Measurements from ENCODE around the gene COL8A1. TPM values are rescaled to one million over a fixed set of nuclear protein-coding genes. Genes with fewer than 3 reads are reported as not detected.
"Not testable (repeated sequence)": the region's sequence is repeated elsewhere in the genome, so short reads cannot be mapped to it uniquely, and the experiment has no call there.

COL8A1 gene
- 3.7 TPM for total RNA-seq

- DNase-seq (ENCODE audit: low spot score), result peak; percentile 13
Observed at GRCh38 chr3:99638167-99638948, at the start of gene COL8A1. TSS of gene COL8A1 (plus strand) at chr3:99638594. CDS start at chr3:99790683, 152,089 bp downstream.

DNA sequence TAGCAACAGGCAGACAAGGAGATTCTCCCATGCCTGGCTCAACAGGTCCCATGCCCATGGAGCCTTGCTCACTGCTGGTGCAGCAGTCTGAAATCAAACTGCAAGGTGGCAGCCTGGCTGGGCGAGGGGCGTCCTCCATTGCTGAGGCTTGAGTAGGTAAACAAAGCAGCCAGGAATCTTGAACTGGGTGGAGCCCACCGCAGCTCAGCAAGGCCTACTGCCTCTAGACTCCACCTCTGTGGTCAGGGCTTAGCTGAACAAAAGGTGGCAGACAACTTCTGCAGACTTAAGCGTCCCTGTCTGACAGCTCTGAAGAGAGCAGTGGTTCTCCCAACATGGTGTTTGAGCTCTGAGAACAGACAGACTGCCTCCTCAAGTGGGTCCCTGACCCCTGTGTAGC, 49.2 kb upstream of the COL8A1 start:
- DNase-seq (ENCODE audit: low spot score), result not testable (repeated sequence)

GRCh38 chr3:99599894-99600293, 38.5 kb upstream of the COL8A1 start:
- DNase-seq (ENCODE audit: low spot score), result no peak

- no peak for DNase-seq (ENCODE audit: low spot score)
Observed at GRCh38 chr3:99601515-99601914, 36.9 kb upstream of the COL8A1 start.

- no peak for DNase-seq (ENCODE audit: low spot score)
Observed at GRCh38 chr3:99602183-99602582, 36.2 kb upstream of the COL8A1 start.

GRCh38 chr3:99607151-99607550, 31.2 kb upstream of the COL8A1 start:
- DNase-seq (ENCODE audit: low spot score), result no peak

DNA sequence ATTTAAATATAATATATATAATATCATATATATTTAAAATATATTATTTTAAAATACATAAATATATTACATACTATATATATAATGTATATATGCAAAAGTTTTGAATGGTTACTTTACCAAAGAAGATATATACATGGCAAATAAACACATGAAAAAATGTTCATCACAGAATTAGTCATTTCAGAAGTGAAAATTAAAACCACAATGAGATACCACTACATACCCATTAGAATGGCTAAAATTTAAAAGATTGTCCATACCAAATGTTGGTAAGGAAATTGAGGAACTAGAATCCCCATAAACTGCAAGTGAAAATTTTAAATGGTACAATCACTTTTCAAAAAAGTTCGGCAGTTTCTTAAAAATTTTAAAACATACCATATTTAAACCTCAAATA, 23.6 kb upstream of the COL8A1 start:
- DNase-seq (ENCODE audit: low spot score), result no peak

GRCh38 chr3:99620077-99620767, 18.2 kb upstream of the COL8A1 start:
- no peak for DNase-seq (ENCODE audit: low spot score)

GRCh38 chr3:99620976-99621375, 17.4 kb upstream of the COL8A1 start:
- DNase-seq (ENCODE audit: low spot score), result no peak

GRCh38 chr3:99624496-99625236, 13.7 kb upstream of the COL8A1 start:
- no peak for DNase-seq (ENCODE audit: low spot score)

- no peak for DNase-seq (ENCODE audit: low spot score)
Observed at GRCh38 chr3:99625237-99625622, 13.2 kb upstream of the COL8A1 start.

DNA sequence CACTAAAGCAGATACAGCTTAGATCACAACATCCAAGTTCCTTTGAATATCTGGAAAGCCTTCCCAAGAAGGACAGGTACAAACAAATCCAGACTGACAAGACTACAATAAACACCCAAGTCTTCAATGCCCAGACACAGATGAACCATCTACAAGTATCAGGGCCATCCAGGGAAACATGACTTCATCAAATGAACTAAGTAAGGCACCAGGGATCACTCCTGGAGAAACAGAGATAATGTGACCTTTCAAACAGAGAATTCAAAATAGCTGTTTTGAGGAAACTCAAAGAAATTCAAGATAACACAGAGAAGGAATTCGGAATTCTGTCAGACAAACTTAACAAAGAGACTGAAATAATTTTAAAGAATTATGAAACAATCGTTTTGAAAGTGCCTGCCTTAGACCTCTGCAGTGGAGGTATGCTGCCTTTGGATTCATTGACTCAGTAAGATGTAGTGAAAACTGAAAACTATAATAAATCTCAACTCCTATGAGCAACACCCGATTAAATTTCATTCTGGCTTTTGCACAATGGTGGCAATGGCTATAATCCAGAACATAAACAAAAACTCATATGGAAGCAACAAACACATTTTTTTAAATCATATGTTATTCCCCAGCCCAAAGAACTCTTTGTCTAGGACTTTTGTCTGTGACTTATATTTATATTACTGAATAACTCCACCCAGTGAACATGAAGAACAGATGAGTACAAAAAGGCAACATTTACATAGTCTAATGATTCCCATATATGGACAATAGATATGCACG, 12.6 kb upstream of the COL8A1 start:
- no peak for DNase-seq (ENCODE audit: low spot score)

DNA sequence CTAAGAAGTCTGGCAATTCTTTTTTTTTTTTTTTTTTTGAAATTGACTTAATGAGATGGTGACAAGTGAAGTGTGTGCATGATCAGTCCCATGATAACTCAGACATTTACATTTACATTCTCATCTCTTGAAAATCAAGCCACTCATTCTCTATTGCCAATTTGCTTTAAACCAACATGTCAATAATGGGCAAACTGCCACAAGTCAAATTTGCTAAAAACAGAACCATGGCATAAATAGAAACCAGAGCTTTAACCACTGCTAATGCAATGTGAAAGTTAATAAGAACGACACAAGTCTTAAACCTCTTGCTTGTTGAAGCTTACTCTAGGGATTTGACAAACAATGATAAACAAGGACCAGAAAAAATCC, 12.0 kb upstream of the COL8A1 start:
- DNase-seq (ENCODE audit: low spot score), result no peak

GRCh38 chr3:99627062-99627826, 11.2 kb upstream of the COL8A1 start:
- no peak for DNase-seq (ENCODE audit: low spot score)

DNA sequence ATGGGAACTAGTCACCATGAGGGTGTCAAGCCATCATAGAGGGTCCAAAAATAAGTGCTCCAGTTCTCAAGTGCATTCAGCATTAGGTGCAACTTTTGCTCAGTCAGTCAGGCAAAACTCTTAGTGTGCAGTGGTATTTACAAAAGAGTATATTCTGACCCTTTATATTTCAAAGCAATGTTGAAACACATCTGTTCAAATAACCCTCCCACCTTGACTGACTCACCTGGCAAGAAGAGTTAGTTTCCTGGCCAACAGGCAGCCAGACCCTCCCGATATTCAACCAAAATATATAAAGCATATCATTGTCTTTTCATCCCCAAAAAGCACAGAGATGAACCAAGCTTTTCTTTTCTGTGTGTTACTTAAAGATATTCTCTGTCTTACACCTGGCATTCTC, 7.6 kb upstream of the COL8A1 start:
- no peak for DNase-seq (ENCODE audit: low spot score)

GRCh38 chr3:99633887-99634558, 4.4 kb upstream of the COL8A1 start:
- DNase-seq (ENCODE audit: low spot score), result no peak

DNA sequence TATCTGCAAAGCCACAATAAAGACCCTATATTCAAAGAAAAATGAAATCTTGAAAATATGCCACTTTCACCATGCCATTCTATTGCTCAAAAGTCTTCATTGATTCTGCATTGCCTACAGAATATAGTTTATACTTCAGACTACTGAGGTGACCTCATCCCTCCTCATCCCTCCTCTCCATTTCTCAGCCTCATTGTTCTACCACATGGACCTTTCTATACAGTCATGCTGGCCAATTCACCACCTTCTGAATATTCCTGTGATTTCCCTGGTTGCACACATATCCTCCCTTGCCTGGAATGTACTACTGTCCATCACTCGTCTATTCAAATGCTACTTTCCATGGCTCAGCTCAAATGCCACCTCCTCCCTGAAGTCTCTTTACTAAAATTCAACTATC, 3.5 kb upstream of the COL8A1 start:
- DNase-seq (ENCODE audit: low spot score), result no peak

GRCh38 chr3:99635348-99635747, 3.0 kb upstream of the COL8A1 start:
- no peak for DNase-seq (ENCODE audit: low spot score)

GRCh38 chr3:99637016-99637367, 1.4 kb upstream of the COL8A1 start:
- no peak for DNase-seq (ENCODE audit: low spot score)

DNA sequence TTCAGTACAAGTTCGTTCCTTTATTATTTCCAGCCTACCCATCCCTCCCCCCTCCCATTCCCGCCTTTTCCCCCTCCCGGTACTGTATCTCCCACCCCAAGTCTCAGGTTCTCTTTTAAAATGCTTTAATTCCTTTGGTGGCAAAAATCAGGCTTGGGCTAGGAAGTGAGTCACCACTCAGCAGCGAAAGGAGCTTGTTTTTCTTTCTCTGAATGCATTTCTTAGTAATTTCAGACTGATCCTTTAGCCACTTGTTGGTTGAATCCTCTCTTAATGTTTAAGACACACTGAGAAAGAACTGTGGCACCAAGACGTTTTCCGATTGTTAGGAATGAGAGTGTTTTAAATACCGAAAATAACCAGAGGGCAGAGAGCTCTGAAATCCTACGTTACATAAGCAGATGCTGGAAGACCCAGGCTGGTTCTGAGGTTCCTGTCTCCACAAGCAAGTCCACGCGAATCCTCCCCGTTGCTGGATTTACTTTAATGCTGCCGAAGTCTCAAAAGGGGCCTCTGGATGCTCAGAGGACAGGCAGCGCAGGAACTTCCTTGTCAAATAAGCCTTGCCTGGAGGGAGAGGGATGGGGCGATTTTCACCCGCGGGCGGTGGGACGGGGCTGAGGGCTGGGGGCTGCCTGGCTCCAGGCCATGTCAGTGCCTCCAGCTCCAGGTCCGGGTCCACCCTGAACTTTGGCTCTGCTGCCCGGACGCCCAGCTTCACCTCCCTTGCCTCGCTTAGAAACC, 854 bp upstream of the COL8A1 start:
- no peak for DNase-seq (ENCODE audit: low spot score)
